Tibial artery (tissue), 4 donors: ENCODE measurements around the gene RAB15.

Source experiments
- DNase-seq, 2 donors: peaks; one replicate each; pipeline ENCODE4 v3.0.0-alpha.2; 2019
- H3K27ac ChIP-seq, 2 donors: fragments of 200-600 bp; sonication (generic) in 1 of 2; 1 replicate in 1 of 2; 2 replicates in 1 of 2; pipeline ENCODE4 v1.5.1; 2018 to 2019; ENCODE audit warnings: mild to moderate bottlenecking in 1 of 2
- H3K27me3 ChIP-seq, 2 donors: fragments of 200-600 bp; sonication (generic) in 1 of 2; one replicate each; pipeline versions ENCODE4 v1.5.1 to v1.6.0; 2016 to 2019
- H3K36me3 ChIP-seq, 3 donors: fragments of 200-600 bp; sonication (generic) in 2 of 3; one replicate each; pipeline ENCODE4 v1.5.1; 2016 to 2019; ENCODE audit warnings: mild to moderate bottlenecking in 2 of 3
- H3K4me1 ChIP-seq, 4 donors: fragments of 200-600 bp; sonication (generic) in 2 of 4; 1 replicate in 3 of 4; 2 replicates in 1 of 4; pipeline ENCODE4 v1.5.1; 2016 to 2019
- H3K4me3 ChIP-seq, 2 donors: fragments of 200-600 bp; sonication (generic) in 1 of 2; 1 replicate in 1 of 2; 2 replicates in 1 of 2; pipeline ENCODE4 v1.5.1; 2018 to 2019; ENCODE audit warnings: mild to moderate bottlenecking in 2 of 2
- H3K9me3 ChIP-seq, 3 donors: fragments of 200-600 bp; sonication (generic) in 1 of 3; one replicate each; pipeline ENCODE4 v1.5.1; 2016 to 2019
- intact Hi-C: fragments of 100-400 bp; cut with DNase I; formaldehyde crosslinking; loops from one replicate; pipeline ENCODE4 v1.15.0; 2023; ENCODE audit warnings: low total_unique reads
- TF ChIP-seq, protein P1 (sequence below), 2 experiments: fragments of 200-600 bp in 1 of 2; fragments of 450-650 bp in 1 of 2; IDR thresholded peaks; one replicate each; pipeline ENCODE4 v1.5.1; 2017 to 2019; ENCODE audit warnings: antibody characterized with exemption in 2 of 2, mild to moderate bottlenecking in 1 of 2, moderate library complexity in 1 of 2

RAB15 gene

DNA sequence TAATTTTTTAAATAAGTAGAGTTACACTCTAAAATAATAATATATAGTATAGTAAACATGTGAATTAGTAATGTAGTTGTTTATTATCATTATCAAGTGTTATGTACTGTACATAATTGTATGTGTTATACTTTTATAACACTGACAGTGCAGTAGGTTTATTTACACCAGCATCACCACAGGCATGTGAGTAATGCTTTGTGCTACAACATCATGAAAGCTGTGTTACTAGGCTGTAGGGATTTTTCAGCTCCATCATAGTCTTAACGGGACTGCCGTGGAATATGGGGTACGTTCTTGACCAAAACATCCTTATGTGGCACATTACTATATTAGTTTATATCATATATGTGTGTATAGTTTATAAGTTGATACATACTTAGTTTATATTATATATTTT, 23.2 kb upstream of the RAB15 start:
- intact Hi-C loops: no loop called here
- TF ChIP-seq, protein P1, sequence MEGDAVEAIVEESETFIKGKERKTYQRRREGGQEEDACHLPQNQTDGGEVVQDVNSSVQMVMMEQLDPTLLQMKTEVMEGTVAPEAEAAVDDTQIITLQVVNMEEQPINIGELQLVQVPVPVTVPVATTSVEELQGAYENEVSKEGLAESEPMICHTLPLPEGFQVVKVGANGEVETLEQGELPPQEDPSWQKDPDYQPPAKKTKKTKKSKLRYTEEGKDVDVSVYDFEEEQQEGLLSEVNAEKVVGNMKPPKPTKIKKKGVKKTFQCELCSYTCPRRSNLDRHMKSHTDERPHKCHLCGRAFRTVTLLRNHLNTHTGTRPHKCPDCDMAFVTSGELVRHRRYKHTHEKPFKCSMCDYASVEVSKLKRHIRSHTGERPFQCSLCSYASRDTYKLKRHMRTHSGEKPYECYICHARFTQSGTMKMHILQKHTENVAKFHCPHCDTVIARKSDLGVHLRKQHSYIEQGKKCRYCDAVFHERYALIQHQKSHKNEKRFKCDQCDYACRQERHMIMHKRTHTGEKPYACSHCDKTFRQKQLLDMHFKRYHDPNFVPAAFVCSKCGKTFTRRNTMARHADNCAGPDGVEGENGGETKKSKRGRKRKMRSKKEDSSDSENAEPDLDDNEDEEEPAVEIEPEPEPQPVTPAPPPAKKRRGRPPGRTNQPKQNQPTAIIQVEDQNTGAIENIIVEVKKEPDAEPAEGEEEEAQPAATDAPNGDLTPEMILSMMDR (IDR thresholded peaks at IDR 0.05): no peak
- no peak overlapping the region for H3K4me3 ChIP-seq

DNA sequence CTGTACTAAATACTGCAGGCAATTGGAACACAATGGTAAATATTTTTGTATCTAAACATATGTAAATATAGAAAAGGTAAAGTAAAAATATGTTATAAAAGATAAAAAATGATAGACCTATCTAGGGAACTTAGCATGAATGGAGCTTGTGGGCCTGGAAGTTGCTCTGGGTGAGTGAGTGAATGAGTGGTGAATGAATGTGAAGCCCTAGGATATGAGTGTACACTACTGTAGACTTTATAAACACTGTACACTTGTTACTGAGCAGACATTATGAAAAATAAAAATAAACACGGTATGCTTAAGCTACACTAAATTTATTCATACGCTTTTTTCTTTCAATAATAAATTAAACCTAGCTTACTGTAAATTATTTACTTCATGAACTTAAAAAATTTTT, 22.4 kb upstream of the RAB15 start:
- Histone ChIP-seq H3K4me3 (no peak overlapping the region), H3K27ac (no peak overlapping the region), H3K9me3 (no peaks in the 10 kb centered on the region), H3K27me3 (no peaks in the 10 kb centered on the region), H3K4me1 (no peaks in the 10 kb centered on the region), H3K36me3 (no peaks in the 10 kb centered on the region)
- intact Hi-C loops: no loop called here
- no peak for DNase-seq
- TF ChIP-seq, protein P1 (IDR thresholded peaks at IDR 0.05): no peak

More for the DNA sequence above, 23.2 kb upstream of the RAB15 start:
- Histone ChIP-seq H3K27me3 (no peaks in the 10 kb centered on the region), H3K4me1 (no peaks in the 10 kb centered on the region), H3K36me3 (no peaks in the 10 kb centered on the region), H3K9me3 (no peaks in the 10 kb centered on the region), H3K27ac (no peak overlapping the region)
- DNase-seq: no peak

DNA sequence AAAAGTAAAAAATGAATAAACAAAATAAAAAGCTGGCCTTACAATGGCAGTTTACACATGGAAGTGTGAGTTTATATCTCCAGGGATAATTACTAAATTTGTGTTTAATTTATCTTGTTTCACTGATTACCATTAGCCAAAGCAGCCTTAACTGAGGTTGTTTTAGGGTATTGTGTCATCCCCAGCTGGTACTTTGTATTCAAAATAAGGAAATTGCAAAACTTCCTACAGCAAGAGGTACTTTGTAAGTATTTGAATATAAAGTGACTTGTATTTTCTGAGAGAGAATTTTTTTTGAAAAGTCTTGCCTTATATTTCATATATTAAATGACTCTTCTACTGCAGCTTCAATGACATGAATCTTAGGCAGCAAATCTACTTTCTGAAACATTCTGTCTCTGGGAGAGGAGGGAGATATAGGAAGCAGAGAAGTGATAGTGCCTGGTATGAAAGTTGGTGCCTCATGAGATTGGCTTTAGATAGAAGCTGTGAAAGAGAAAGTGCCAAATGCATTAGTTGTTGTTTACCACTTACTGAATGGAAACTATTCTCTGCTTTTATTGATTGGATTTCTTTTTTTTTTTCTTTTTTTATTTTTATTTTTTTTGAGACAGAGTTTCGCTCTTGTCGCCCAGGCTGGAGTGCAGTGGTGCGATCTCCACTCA, 21.3 kb upstream of the RAB15 start:
- H3K9me3 ChIP-seq: no peaks in the 10 kb centered on the region
- intact Hi-C loops: no loop called here
- no peak overlapping the region for H3K27ac ChIP-seq
- TF ChIP-seq, protein P1 (IDR thresholded peaks at IDR 0.05): no peak
- no peaks in the 10 kb centered on the region for H3K4me1 ChIP-seq
- DNase-seq: no peak
- H3K4me3 ChIP-seq: no peak overlapping the region
- H3K36me3 ChIP-seq: no peaks in the 10 kb centered on the region
- no peaks in the 10 kb centered on the region for H3K27me3 ChIP-seq

DNA sequence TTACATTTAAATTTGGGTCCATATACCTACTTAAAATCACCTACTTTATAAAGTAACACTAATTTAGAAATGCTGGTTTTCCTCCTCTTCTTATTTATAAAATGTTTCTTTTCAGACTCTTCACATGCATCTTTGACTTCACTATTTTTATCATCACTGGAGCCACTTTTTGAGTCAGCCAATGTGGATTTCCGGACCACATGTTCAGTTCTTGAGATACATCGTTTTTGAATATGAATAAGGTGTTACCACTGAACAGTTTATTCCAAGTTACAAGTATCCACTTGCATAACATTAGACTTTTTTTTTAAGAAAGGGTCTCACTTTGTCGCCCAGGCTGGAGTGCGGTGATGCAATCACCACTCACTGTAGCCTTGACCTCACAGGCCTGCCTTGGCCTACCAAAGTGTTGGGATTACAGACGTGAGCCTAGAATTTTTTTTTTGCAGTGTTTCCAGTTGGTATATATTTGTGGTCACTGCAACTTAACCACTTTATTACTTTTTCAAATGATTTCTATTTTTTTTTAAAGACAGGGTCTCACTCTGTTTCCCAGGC, 20.3 kb upstream of the RAB15 start:
- Histone ChIP-seq H3K4me3 (no peak overlapping the region), H3K4me1 (peaks cover 0 to 7% (median 7%) of the 10 kb centered on the region in 4 donors), H3K27ac (no peak overlapping the region), H3K36me3 (no peaks in the 10 kb centered on the region), H3K27me3 (no peaks in the 10 kb centered on the region), H3K9me3 (no peaks in the 10 kb centered on the region)
- DNase-seq: no peak
- intact Hi-C loops: no loop called here
- TF ChIP-seq, protein P1 (IDR thresholded peaks at IDR 0.05): no peak

DNA sequence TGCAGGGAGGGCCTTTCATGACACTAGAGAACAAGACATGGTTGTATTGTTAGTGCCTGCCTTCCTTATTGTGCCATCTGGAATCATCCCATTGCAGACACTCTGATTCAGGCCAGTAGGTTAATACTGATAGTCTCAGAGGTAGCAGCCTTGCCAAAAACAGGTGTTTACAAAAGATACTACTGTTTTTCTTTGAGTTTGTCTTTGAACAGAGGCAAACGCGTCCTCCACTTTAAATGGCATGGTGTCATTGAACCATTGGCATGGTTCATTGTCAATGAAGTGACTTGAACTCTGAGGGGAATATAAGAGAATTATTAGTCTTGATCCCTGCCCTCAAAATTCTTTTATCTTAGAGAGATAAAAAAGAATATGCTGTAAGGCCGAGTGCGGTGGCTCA, 18.8 kb upstream of the RAB15 start:
- Histone ChIP-seq H3K4me1 (peaks cover 0 to 12% (median 10%) of the 10 kb centered on the region in 4 donors), H3K27me3 (no peaks in the 10 kb centered on the region), H3K36me3 (no peaks in the 10 kb centered on the region), H3K27ac (no peak overlapping the region), H3K9me3 (no peaks in the 10 kb centered on the region), H3K4me3 (no peak overlapping the region)
- TF ChIP-seq, protein P1 (IDR thresholded peaks at IDR 0.05): no peak
- no peak for DNase-seq
- intact Hi-C loops: no loop called here
